Psoas muscle (tissue), 8 donors: ENCODE data around the gene PLCD1. TPM values are rescaled to one million over a fixed set of nuclear protein-coding genes. Genes with fewer than 3 reads are reported as not detected.

Source experiments
- ATAC-seq, 4 donors: fragments of 200-7000 bp; cut with Tn5 transposase; one replicate each; pipeline ENCODE4 v1.9.1; 2020; ENCODE audit warnings: moderate library complexity in 3 of 4, mild to moderate bottlenecking in 2 of 4
- DNase-seq, 2 donors: peaks; one replicate each; pipeline ENCODE4 v3.0.0-alpha.2; 2020
- H3K27ac ChIP-seq: fragments of 200-600 bp; one replicate; pipeline ENCODE4 v1.8.0; 2022
- H3K27me3 ChIP-seq, 3 donors: fragments of 200-600 bp in 1 of 3; one replicate each; pipeline versions ENCODE4 v1.6.1 to v1.8.0; 2013 to 2022; ENCODE audit warnings: low read length in 2 of 3, mild to moderate bottlenecking in 2 of 3, moderate library complexity in 1 of 3; ENCODE audit not compliant: insufficient read depth in 3 of 3
- H3K36me3 ChIP-seq, 2 donors: fragments of 200-600 bp in 1 of 2; one replicate each; pipeline versions ENCODE4 v1.6.1 to v1.8.0; 2013 to 2022; ENCODE audit warnings: low read depth in 1 of 2, mild to moderate bottlenecking in 1 of 2, moderate library complexity in 1 of 2; ENCODE audit not compliant: insufficient read depth in 1 of 2
- H3K4me1 ChIP-seq: fragments of 200-600 bp; one replicate; pipeline ENCODE4 v1.8.0; 2022
- H3K4me3 ChIP-seq: fragments of 200-600 bp; one replicate; pipeline ENCODE4 v1.8.0; 2022; ENCODE audit warnings: mild to moderate bottlenecking
- H3K9me3 ChIP-seq: fragments of 200-600 bp; one replicate; pipeline ENCODE4 v1.8.0; 2022
- CTCF ChIP-seq: fragments of 200-600 bp; IDR thresholded peaks from one replicate; pipeline ENCODE4 v1.8.0; 2022; ENCODE audit warnings: antibody characterized with exemption
- WGBS, 3 donors: extraction: QIAGEN DNeasy Blood & Tissue Kit; methylation state at CpG; one replicate each; pipeline versions ENCODE4 v1.1.6 to v1.1.7; 2013; 5-methylcytosine and 5-hydroxymethylcytosine counted together
- intact Hi-C, 2 donors: fragments of 100-400 bp; cut with DNase I; formaldehyde crosslinking; loops; one replicate each; pipeline versions ENCODE4 v1.11.0 to v1.14.2; 2022
- polyA plus RNA-seq, 3 donors: library from polyadenylated mRNA; stranded (reverse); fragments of 200-250 nt; gene quantifications; one replicate each; pipeline ENCODE4 v1.2.3, GENCODE V29; 2013
- total RNA-seq, 4 donors: library from RNA; stranded (reverse); fragmentation: NEBNext Ultra II Directional in 2 of 4; extraction: Animal tissue kit (Norgen Biotek cat#: 25700) in 2 of 4; gene quantifications; one replicate each; pipeline versions ENCODE4 v1.2.1 to v1.2.4, GENCODE V29; 2021 to 2023
- donor health status: healthy with polysubstance abuse.
- donor health status: DM: no; HTN: no; CAD: no; lungs with moderate emphysema.
- donor health status: Bipolar disorder and iron deficiency.
- donor health status: healthy.
- donor health status: DM: yes; HTN: yes; CAD: no.
- donor health status: DM: no; HTN: no; CAD: no.
- donor health status: DM: no; HTN: no; CAD: no.
- donor health status: DM: yes; HTN: yes; CAD: no.

PLCD1 gene
- total and polyA plus RNA-seq, 7 donors: 2.4 to 7.9 (median 4.8) TPM

- no peak for TF ChIP-seq CTCF
- Histone ChIP-seq H3K4me3 (no peak overlapping the region), H3K9me3 (no peaks in the 10 kb centered on the region), H3K27ac (no peak overlapping the region), H3K27me3 (no peaks in the 10 kb centered on the region), H3K36me3 (peaks cover 0 to 37% of the 10 kb centered on the region in 2 donors), H3K4me1 (no peaks in the 10 kb centered on the region)
- DNase-seq (peak in 1 of 2 donors; percentile 53), ATAC-seq (no peak)
- 82 to 92% (median 83%) methylated on average over 9 of the region's 9 CpGs for WGBS, 3 donors
- intact Hi-C loops: no loop called here
Measured at GRCh38 chr3:38017445-38018295, 11.8 kb downstream of the PLCD1 start.

GRCh38 chr3:38016847-38017444 is 12.5 kb downstream of the PLCD1 start:
- Histone ChIP-seq H3K4me3 (no peak overlapping the region), H3K27me3 (no peaks in the 10 kb centered on the region), H3K4me1 (no peaks in the 10 kb centered on the region), H3K36me3 (peaks cover 0 to 37% of the 10 kb centered on the region in 2 donors), H3K27ac (no peak overlapping the region), H3K9me3 (no peaks in the 10 kb centered on the region)
- ATAC-seq (no peak), DNase-seq (no peak)
- intact Hi-C loops: no loop called here
- TF ChIP-seq CTCF: no peak
- 78 to 88% (median 78%) methylated on average over 6 of the region's 6 CpGs for WGBS, 3 donors

- H3K4me3 ChIP-seq: no peak overlapping the region
- TF ChIP-seq CTCF: no peak
- no peaks in the 10 kb centered on the region for H3K4me1 ChIP-seq
- no peak for ATAC-seq
- intact Hi-C loops: no loop called here
- H3K27me3 ChIP-seq: no peaks in the 10 kb centered on the region
- no peak overlapping the region for H3K27ac ChIP-seq
- H3K9me3 ChIP-seq: no peaks in the 10 kb centered on the region
- peak in 1 of 2 donors; percentile 36 for DNase-seq
- WGBS, 3 donors: 98 to 99% (median 98%) methylated on average over 13 of the region's 13 CpGs
- H3K36me3 ChIP-seq: peaks cover 0 to 37% of the 10 kb centered on the region in 2 donors
Measured at GRCh38 chr3:38016410-38016809, 13.0 kb downstream of the PLCD1 start.

GRCh38 chr3:38015984-38016383 is 13.5 kb downstream of the PLCD1 start:
- Histone ChIP-seq H3K36me3 (peaks cover 0 to 37% of the 10 kb centered on the region in 2 donors), H3K4me1 (no peaks in the 10 kb centered on the region), H3K9me3 (no peaks in the 10 kb centered on the region), H3K4me3 (no peak overlapping the region), H3K27me3 (no peaks in the 10 kb centered on the region), H3K27ac (no peak overlapping the region)
- intact Hi-C loops: no loop called here
- ATAC-seq (no peak), DNase-seq (no peak)
- WGBS, 3 donors: 89 to 94% (median 92%) methylated on average over 3 of the region's 3 CpGs
- TF ChIP-seq CTCF: no peak
